ENCODE results near the gene EVL. TPM values are rescaled to one million over a fixed set of nuclear protein-coding genes. Genes with fewer than 3 reads are reported as not detected.
A peak's percentile ranks its signal among the peaks of the same experiment; 100 is the strongest.
"Not testable (repeated sequence)": the region's sequence is repeated elsewhere in the genome, so short reads cannot be mapped to it uniquely, and the experiment has no call there.

The EVL gene
- total RNA-seq, 4 donors from 2014 or later, result 42.6 to 94.6 (median 59.8) TPM

- H3K27me3 ChIP-seq, result no peaks in the 10 kb centered on the region
- WGBS, 2 donors, result 87 to 89% methylated on average over 3 of the region's 3 CpGs
- H3K4me1 ChIP-seq, result peaks cover 0 to 33% (median 15%) of the 10 kb centered on the region in 4 donors
- H3K4me3 ChIP-seq, result no peak overlapping the region
- DNase-seq (ENCODE audit: low spot score in 2 of 2), result no peak
- no peaks in the 10 kb centered on the region for H3K36me3 ChIP-seq
- no peak overlapping the region for H3K27ac ChIP-seq
- no peaks in the 10 kb centered on the region for H3K9me3 ChIP-seq
- no peak for TF ChIP-seq CTCF (IDR thresholded peaks at IDR 0.05)
- TF ChIP-seq EP300 (IDR thresholded peaks at IDR 0.05), result no peak
- TF ChIP-seq POLR2A (IDR thresholded peaks at IDR 0.05), result no peak
Observed at GRCh38 chr14:100028990-100029677, 36.1 kb upstream of the EVL start.

- not testable (repeated sequence) for H3K4me3 ChIP-seq; H3K9me3 ChIP-seq; DNase-seq (ENCODE audit: low spot score in 2 of 2); H3K27me3 ChIP-seq; H3K36me3 ChIP-seq
- peak overlapping the region in 1 of 4 donors; percentile 27 for H3K27ac ChIP-seq
- peaks cover 0 to 29% (median 15%) of the 10 kb centered on the region in 4 donors for H3K4me1 ChIP-seq
- WGBS, 2 donors, result 94 to 97% methylated on average over 13 of the region's 13 CpGs
Observed at GRCh38 chr14:100030006-100030405, 35.2 kb upstream of the EVL start.

- Histone ChIP-seq H3K27me3 (no peaks in the 10 kb centered on the region), H3K4me3 (no peak overlapping the region), H3K9me3 (no peaks in the 10 kb centered on the region), H3K27ac (peak overlapping the region in 1 of 4 donors; percentile 27), H3K4me1 (peaks cover 0 to 29% (median 15%) of the 10 kb centered on the region in 4 donors), H3K36me3 (no peaks in the 10 kb centered on the region)
- 70 to 76% methylated on average over 7 of the region's 7 CpGs for WGBS, 2 donors
- no peak for DNase-seq (ENCODE audit: low spot score in 2 of 2)
- TF ChIP-seq CTCF (IDR thresholded peaks at IDR 0.05) (no peak), POLR2A (IDR thresholded peaks at IDR 0.05) (no peak), EP300 (IDR thresholded peaks at IDR 0.05) (no peak)
Observed at GRCh38 chr14:100030452-100031153, 34.6 kb upstream of the EVL start.

GRCh38 chr14:100031506-100032281 is 33.5 kb upstream of the EVL start:
- Histone ChIP-seq H3K4me1 (peaks cover 0 to 29% (median 15%) of the 10 kb centered on the region in 4 donors), H3K9me3 (no peaks in the 10 kb centered on the region), H3K27me3 (no peaks in the 10 kb centered on the region), H3K27ac (peak overlapping the region; percentile 15 to 75 (median 47)), H3K36me3 (no peaks in the 10 kb centered on the region), H3K4me3 (peak overlapping the region in 3 of 4 donors; percentile 9 to 32 (median 10))
- peak in 1 of 2 donors; percentile 63 for TF ChIP-seq EP300 (IDR thresholded peaks at IDR 0.05)
- no peak for TF ChIP-seq POLR2A (IDR thresholded peaks at IDR 0.05)
- WGBS, 2 donors, result 30 to 39% methylated on average over 7 of the region's 7 CpGs
- DNase-seq (ENCODE audit: low spot score in 2 of 2), result peak; percentile 17 to 67

GRCh38 chr14:100032738-100033137 is 32.5 kb upstream of the EVL start:
- no peak for DNase-seq (ENCODE audit: low spot score in 2 of 2)
- Histone ChIP-seq H3K27me3 (no peaks in the 10 kb centered on the region), H3K9me3 (no peaks in the 10 kb centered on the region), H3K4me3 (no peak overlapping the region), H3K4me1 (peaks cover 0 to 34% (median 15%) of the 10 kb centered on the region in 4 donors), H3K27ac (no peak overlapping the region), H3K36me3 (no peaks in the 10 kb centered on the region)
- TF ChIP-seq CTCF (IDR thresholded peaks at IDR 0.05), result no peak
- TF ChIP-seq POLR2A (IDR thresholded peaks at IDR 0.05), result no peak
- no peak for TF ChIP-seq EP300 (IDR thresholded peaks at IDR 0.05)
- WGBS, 2 donors, result 91 to 100% methylated on average over 1 of the region's 1 CpG
